Left renal pelvis (tissue), 4 donors: ENCODE measurements around the gene POLR1A. TPM values are rescaled to one million over a fixed set of nuclear protein-coding genes. Genes with fewer than 3 reads are reported as not detected.

Experiments
- DNase-seq, 4 donors: peaks; one replicate each; pipeline ENCODE4 v3.0.0-alpha.2; 2013; ENCODE audit warnings: low read depth in 4 of 4, low spot score in 3 of 4
- polyA plus RNA-seq, 4 donors: library from polyadenylated mRNA; unstranded; fragments of 120-200 nt; gene quantifications; one replicate each; pipeline ENCODE4 v1.2.1, GENCODE V29; 2013; ENCODE audit not compliant: insufficient read length in 4 of 4

Gene POLR1A
- polyA plus RNA-seq, 4 donors = 17.1 to 22.3 (median 19.1) TPM

GRCh38 chr2:86025976-86026743, 79.5 kb downstream of the POLR1A start:
- DNase-seq = no peak

DNA sequence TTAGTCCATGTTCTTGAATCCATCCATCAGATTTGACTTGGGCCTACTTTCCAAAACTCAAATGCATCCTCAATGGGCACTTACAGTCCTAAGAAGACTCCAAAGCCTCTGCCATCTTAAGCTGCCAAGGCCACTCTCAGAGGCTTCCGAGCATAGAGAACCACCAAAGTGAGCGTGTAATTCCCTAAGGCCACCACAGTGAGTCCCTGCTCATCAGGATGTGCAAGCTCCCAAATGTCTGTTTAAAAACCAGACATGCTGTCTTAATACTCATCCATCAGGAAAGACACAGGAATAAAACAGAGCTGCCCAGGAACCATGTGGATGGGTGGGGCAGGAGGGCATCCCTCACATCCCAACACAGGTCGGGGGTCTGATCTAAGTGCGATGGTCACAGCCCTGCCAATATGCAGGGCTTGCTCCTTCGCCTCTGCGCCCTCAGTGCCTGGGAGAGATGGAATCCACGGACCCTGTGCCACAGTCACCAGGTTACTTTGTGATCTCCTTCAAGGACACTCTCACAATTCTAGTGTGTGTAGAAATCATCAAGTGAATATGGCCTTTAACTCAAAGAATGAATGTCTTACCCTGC, 80.4 kb downstream of the POLR1A start:
- no peak for DNase-seq

DNA sequence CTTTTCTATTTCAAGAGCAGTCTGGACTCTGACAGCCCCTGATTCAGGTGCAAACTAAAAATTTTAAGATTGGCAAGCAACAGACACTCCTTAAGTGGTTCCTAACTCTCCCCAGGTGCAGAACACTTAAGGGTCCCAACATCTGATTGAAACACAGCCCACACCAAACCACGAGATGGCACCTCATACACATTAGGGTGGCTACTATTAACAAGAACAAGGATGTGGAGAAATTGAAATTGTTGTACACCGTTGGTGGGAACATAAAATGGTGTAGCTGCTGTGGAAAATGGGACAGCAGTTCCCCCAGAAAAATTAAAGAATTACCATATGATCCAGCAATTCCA, 82.3 kb downstream of the POLR1A start:
- DNase-seq = no peak

DNA sequence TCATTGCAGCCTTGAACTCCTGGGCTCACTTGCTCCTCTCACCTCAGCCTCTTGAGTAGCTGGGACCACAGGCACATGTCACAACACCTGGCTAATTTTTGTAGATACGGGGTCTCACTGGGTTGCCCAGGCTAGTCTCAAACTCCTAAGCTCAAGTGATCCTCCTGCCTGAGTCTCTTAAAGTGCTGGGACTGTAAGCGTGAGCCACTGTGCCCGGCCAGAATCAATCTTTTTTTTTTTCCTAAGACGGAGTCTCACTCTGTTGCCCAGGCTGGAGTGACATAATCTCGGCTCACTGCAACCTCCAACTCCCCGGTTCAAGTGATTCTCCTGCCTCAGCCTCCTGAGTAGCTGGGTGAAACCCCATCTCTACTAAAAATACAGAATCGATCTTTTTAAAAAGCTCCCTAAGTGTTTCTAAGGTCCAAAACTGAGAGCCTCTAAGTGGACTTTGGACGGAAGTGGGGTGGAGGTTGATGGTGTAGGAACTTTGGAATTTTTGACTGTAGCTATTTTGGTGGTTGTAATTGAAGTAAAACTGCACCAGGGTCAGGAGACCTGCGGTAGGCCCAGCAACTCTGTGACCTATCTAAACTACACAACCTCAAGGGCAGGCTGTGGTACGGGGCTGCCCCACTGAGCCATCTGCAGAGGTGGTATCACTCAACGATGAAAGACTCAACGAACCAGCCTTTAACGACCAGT, 82.9 kb downstream of the POLR1A start:
- DNase-seq = no peak

- DNase-seq = no peak
These were observed 84.0 kb downstream of the POLR1A start for GRCh38 chr2:86021396-86022378.

DNA sequence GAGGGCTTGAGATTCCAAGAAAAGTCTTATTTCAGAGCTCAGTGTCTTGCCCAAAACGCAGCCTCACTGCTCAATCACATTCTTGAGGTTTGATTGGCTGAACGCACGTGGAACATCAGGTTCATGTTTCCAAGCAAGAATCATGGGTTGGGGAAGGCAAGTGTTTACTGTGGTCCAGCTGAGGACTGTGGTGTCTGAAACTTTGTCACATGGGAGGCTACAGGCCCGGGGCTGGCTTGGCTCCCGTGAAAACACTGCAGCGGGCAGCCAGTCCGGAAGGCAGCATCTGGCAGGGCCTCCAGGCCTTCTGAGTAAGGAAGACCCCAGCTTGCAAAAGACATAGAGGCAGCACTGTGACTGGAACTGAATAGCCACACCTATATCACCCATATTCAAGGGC, 84.7 kb downstream of the POLR1A start:
- DNase-seq = no peak

- no peak for DNase-seq
These were observed 86.6 kb downstream of the POLR1A start for GRCh38 chr2:86019121-86019520.

DNA sequence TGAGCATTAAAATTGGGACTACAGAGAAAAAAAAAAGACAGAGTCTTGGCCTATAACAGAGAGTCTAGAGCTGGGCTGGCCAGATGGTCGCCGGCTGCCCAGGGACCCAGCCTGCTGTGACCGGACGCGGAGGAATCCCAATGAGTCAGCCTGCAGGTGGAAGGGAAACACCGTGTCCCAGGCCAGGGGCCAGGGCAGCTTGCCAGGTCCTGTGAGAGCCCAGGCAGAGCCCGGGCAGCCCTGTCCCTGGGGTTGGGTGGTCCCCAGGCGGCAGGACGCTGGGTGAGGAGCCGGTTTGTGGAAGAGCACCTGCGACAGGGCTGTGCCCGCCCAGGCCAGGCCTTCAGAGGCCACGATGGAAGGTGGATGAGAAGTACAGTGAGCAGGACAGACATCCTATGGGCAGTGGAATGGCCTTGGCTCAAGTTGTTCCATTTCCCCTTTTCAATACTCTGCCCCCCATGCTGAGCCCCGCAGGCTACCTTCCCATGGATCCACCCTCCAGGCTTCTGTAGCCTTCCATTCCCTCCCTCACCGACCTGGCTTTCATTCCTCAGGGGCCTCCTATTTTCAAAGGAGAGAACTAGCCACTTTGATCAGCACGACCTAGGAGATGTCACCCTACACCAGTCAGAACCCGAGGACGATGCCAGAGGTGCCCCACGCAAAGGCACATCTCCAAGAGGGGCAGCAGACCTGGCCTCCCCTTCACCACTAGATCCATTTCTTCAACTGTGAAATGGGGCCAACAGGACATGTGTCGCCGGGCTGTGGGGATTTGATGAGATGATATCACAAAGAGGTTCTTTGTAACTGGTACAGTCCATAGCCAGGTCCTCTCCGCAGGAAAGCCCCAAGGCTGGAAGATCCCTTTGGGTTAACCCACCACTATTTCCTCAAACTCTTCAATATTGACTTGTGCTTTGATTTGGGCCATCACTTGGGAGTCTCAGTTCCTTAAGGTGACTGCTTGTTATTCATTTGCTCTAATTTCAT, 87.5 kb downstream of the POLR1A start:
- no peak for DNase-seq

- DNase-seq = no peak
These were observed 89.1 kb downstream of the POLR1A start for GRCh38 chr2:86016581-86016980.

DNA sequence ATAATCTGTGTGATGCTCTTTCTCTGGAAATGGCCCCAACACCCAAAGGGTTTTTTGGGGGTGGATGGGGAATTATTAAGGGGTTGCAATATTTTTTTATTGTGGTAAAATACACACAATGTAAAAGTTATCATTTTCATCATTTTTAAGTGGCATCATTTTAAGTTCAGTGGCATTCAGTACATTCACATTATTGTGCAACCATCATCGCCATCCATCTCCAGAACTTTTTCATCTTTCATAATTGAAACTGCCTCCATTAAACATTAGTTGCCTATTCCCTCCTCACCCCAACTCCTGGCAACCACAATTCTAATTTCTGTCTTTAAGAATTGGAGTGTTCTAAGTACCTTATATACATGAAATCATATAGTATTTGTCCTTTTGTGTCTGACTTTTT, 90.0 kb downstream of the POLR1A start:
- DNase-seq = no peak

DNA sequence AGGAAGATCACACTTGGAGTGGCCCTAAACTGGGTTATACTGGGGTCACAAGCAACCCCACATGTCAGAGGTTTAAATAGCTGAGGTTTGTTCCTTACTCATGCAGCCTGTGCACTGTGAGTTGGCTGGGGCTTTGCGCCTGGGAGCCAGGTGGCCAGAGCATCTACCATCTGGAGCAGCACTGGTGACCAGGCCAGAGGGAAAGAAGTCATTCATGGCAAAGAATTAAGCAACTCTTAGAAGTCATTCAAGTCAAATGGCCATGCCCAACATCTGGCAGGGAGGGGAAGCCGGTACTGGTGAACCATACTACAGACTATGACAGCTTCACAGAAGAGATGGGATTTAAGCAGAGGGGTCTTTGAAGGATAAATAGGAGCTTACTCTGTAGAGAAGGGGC, 90.7 kb downstream of the POLR1A start:
- no peak for DNase-seq

GRCh38 chr2:86014493-86014892, 91.2 kb downstream of the POLR1A start:
- no peak for DNase-seq

DNA sequence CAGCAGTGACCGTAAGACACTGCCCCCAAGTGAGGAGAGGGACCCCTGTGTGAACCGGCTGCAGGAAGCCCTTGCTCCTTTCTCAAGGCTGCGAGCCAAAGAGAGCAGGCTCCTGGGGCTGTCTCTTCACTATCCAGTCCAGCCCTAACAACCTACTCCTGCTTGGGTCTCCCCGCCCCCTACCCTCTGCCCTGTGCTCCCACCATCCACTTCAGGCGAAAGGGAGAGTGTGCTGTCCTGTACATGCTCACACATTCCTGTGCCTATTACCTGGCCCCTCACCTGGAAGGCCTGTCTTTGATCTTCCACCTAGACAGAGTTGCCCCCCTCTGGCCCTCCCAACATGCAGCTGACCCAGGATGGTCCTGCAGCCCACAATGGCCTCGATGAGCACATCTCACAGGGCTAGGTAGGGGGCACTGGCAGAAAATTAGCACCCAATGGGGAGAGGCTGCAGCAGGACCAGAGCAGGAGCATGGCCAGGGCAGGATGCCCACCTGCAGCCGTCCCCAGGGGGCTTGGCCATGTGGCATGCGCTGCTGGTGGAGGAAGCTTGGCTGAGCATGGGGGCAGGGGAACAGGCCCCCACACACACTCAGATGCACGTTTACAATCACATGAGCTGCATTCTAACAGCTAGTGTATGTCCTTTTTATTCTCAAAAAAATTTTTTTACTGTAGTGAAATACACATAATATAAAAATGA, 93.5 kb downstream of the POLR1A start:
- DNase-seq = no peak

DNA sequence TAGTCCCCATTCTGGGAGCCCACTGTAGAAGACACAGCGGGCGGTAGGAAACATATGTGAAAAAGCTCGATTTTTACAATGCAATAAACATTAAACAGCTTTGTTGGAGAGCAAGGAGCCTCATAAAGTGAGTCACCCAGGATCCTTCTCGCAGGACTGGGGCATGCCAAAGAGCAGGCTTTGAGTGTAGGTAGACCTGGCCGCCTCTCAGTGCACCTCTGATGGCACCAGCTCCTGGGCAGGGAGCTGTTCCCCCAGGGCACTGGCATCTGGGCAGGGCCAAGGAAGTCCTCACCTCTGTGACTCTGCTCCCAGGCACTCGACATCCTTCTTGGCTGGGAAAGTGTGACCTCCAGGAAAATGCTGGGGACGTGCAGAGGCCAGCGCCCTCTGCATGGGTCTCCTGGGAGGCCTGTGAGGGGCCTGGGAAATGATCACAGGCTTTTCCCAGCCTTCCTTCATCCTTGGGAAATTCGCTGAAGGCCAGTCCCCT, 94.2 kb downstream of the POLR1A start:
- no peak for DNase-seq

GRCh38 chr2:86010083-86010482, 95.6 kb downstream of the POLR1A start:
- DNase-seq = no peak

DNA sequence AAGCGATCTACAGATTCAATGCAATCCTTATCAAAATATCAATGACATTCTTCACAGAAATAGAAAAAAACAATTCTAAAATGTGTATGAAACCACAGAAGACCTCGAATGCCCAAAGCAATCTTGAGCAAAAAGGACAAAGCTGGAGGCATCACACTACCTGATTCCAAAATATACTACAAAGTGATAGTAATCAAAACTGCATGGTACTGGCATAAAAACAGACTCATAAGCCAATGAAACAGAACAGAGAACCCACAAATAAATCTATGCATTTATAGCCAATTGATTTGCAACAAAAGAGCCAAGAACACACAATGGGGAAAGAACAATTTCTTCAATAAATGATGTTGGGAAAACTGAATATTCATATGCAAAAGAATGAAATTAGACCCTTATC, 99.2 kb downstream of the POLR1A start:
- DNase-seq = no peak

DNA sequence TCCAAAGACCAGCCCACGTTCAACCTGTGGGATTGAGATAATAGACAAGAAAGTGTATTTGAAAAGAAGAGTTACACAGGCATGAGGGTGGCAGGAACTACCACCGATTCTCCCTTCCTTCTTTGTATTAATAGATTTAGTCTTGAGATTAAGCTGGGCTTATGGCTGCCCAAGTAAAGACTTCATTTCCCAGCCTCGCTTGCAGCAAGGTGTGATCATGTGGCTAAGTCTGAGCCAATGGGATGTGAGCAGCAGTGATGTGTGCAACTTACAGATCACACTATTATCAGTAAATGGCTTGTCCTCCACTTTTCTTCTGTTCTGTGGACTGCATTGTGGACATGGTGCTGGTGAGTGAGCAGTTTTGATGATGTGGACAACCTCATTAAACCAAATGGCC, 101.7 kb downstream of the POLR1A start:
- no peak for DNase-seq

DNA sequence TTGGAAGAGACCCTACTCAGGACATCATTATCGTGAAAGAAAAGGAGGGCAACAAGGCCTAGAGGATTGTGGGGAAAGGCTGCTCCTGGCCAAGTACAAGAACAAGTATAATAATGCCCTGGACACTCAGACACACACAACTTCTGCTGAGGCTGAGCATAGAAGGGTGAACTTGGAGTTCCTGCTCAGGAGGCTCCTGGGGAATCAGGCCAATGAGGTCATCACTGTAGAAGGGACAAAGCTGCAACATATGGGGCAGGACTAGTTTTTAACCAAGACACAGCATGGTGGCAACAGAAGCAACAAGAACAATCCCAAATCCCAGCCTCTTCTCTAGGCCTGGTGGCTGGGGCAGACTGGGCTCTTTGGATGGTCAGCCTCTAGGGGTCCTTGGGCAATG, 102.6 kb downstream of the POLR1A start:
- DNase-seq = no peak

GRCh38 chr2:86002375-86002774, 103.3 kb downstream of the POLR1A start:
- no peak for DNase-seq
